Measurements from ENCODE around the gene KDM4D. TPM values are rescaled to one million over a fixed set of nuclear protein-coding genes. Genes with fewer than 3 reads are reported as not detected.

The KDM4D gene
- total and polyA plus RNA-seq, 2 experiments from 2014 or later, result 0.65 to 0.94 TPM

DNA sequence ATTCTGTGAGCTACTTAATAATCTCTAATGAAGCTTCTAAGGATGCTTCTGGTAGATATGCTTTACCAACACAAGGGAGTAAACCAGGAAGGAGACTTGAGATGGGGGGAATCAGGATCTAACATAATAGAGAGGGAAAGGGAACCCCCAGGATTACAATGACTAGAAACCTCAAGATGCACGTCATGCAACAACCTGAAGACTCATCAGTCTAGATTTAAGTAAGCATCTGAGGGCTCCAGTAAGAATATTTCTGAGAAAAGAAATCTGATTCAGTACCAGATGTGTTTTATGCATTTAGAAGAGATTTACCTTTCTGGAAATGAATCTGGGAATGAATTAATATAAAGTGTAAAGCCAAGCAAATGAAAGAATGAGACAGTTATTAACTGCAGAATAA is 15.2 kb downstream of the KDM4D start:
- no peaks in the 10 kb centered on the region for H3K9me2 ChIP-seq (ENCODE audit: insufficient read depth)
- H3F3A ChIP-seq (replicated peaks; ENCODE audit: low read depth), result no peaks in the 10 kb centered on the region
- Mint-ChIP-seq H3K9me3 (no peaks in the 10 kb centered on the region; the same call in 2 of the 3 replicates), H3K27me3 (ENCODE audit: insufficient read depth, low read depth, poor library complexity) (no peaks in the 10 kb centered on the region), H3K4me1 (0 out of 3 replicates have a peak, but pooled peaks cover 2% of the 10 kb centered on the region), H3K4me3 (no peak overlapping the region), H3K27ac (no peak overlapping the region), H3K36me3 (ENCODE audit: low read depth) (no peaks in the 10 kb centered on the region; the same call in 2 of the 3 replicates)
- no peak overlapping the region for H3K27ac ChIP-seq (ENCODE audit: low read depth)
- H3K27me3 ChIP-seq (ENCODE audit: insufficient read depth), result no peaks in the 10 kb centered on the region
- TF ChIP-seq, protein P1, sequence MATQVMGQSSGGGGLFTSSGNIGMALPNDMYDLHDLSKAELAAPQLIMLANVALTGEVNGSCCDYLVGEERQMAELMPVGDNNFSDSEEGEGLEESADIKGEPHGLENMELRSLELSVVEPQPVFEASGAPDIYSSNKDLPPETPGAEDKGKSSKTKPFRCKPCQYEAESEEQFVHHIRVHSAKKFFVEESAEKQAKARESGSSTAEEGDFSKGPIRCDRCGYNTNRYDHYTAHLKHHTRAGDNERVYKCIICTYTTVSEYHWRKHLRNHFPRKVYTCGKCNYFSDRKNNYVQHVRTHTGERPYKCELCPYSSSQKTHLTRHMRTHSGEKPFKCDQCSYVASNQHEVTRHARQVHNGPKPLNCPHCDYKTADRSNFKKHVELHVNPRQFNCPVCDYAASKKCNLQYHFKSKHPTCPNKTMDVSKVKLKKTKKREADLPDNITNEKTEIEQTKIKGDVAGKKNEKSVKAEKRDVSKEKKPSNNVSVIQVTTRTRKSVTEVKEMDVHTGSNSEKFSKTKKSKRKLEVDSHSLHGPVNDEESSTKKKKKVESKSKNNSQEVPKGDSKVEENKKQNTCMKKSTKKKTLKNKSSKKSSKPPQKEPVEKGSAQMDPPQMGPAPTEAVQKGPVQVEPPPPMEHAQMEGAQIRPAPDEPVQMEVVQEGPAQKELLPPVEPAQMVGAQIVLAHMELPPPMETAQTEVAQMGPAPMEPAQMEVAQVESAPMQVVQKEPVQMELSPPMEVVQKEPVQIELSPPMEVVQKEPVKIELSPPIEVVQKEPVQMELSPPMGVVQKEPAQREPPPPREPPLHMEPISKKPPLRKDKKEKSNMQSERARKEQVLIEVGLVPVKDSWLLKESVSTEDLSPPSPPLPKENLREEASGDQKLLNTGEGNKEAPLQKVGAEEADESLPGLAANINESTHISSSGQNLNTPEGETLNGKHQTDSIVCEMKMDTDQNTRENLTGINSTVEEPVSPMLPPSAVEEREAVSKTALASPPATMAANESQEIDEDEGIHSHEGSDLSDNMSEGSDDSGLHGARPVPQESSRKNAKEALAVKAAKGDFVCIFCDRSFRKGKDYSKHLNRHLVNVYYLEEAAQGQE (IDR thresholded peaks at IDR 0.05; ENCODE audit: unreplicated experiment), result no peak
- TF ChIP-seq POLR2AphosphoS5 (IDR thresholded peaks at IDR 0.05; ENCODE audit: low read depth) (no peak), EZH2 (IDR thresholded peaks at IDR 0.05; ENCODE audit: low read depth, unreplicated experiment) (no peak), STAT1 (IDR thresholded peaks at IDR 0.05; ENCODE audit: unreplicated experiment) (no peak), CREB1 (CRISPR knock-in tag; IDR thresholded peaks at IDR 0.05; ENCODE audit: low read depth) (no peak)
- H3K36me3 ChIP-seq (ENCODE audit: insufficient read depth), result no peaks in the 10 kb centered on the region
- H2AFZ ChIP-seq, result no peak overlapping the region
- no peaks in the 10 kb centered on the region for H3K4me1 ChIP-seq (ENCODE audit: insufficient read depth)
- H3K4me2 ChIP-seq, result no peak overlapping the region
- ATAC-seq (no peak), DNase-seq (ENCODE audit: low spot score) (no peak)
- no peaks in the 10 kb centered on the region; the same call in 1 of the 2 replicates for H4K20me1 ChIP-seq (replicated peaks; ENCODE audit: insufficient read depth)
- H3K4me3 ChIP-seq, result no peak overlapping the region
- H3K79me2 ChIP-seq (replicated peaks; ENCODE audit: insufficient read depth), result no peaks in the 10 kb centered on the region

DNA sequence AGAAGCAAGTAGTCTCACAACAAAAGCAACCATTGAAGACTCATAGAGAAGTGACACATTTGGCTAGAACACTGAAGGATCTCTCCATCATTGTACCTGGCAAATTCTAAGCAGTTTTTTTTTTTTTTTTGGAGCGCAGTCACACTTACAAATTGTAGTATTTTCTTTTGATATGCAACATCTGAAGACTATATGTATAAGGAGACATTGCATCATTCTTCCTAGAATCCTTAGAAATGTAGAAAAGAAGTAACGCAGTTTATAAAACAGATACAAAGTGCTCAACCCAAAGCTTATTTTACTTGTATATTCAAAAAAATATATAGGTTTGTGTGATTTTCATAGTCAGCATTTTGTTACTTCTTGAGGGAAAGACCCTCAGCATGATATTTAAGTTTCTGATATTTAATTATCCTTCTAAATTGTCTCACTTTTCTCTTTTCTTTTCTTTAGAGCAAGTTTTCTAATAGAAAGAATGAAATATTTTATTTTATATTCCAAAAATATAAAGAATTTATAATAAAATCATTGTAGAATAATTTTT is 20.0 kb downstream of the KDM4D start:
- Mint-ChIP-seq H3K9me3 (no peaks in the 10 kb centered on the region; the same call in 2 of the 3 replicates), H3K27ac (no peak overlapping the region), H3K4me1 (0 out of 3 replicates have a peak, but pooled peaks cover 2% of the 10 kb centered on the region), H3K27me3 (ENCODE audit: insufficient read depth, low read depth, poor library complexity) (no peaks in the 10 kb centered on the region), H3K36me3 (ENCODE audit: low read depth) (no peaks in the 10 kb centered on the region), H3K4me3 (no peak overlapping the region)
- Histone ChIP-seq H3K27ac (ENCODE audit: low read depth) (no peak overlapping the region), H3K4me1 (ENCODE audit: insufficient read depth) (no peaks in the 10 kb centered on the region), H3K4me2 (no peak overlapping the region), H3K36me3 (ENCODE audit: insufficient read depth) (no peaks in the 10 kb centered on the region), H3K9me2 (ENCODE audit: insufficient read depth) (no peaks in the 10 kb centered on the region), H3K79me2 (replicated peaks; ENCODE audit: insufficient read depth) (no peaks in the 10 kb centered on the region), H3K4me3 (no peak overlapping the region), H2AFZ (no peak overlapping the region), H3F3A (replicated peaks; ENCODE audit: low read depth) (no peaks in the 10 kb centered on the region), H3K27me3 (ENCODE audit: insufficient read depth) (no peaks in the 10 kb centered on the region; the same call in 1 of the 2 replicates), H4K20me1 (replicated peaks; ENCODE audit: insufficient read depth) (no peaks in the 10 kb centered on the region)
- ATAC-seq (no peak), DNase-seq (ENCODE audit: low spot score) (no peak)
- TF ChIP-seq ZNF331 (CRISPR knock-in tag; IDR thresholded peaks at IDR 0.05; ENCODE audit: low read depth) (no peak), EZH2phosphoT487 (IDR thresholded peaks at IDR 0.05; ENCODE audit: unreplicated experiment) (no peak), ZNF114 (CRISPR knock-in tag; IDR thresholded peaks at IDR 0.05) (no peak), JUNB (IDR thresholded peaks at IDR 0.05; ENCODE audit: unreplicated experiment) (no peak), POLR2AphosphoS5 (IDR thresholded peaks at IDR 0.05; ENCODE audit: low read depth) (no peak), EZH2 (IDR thresholded peaks at IDR 0.05; ENCODE audit: low read depth, unreplicated experiment) (no peak), STAT1 (IDR thresholded peaks at IDR 0.05; ENCODE audit: unreplicated experiment) (no peak), CREB1 (CRISPR knock-in tag; IDR thresholded peaks at IDR 0.05; ENCODE audit: low read depth) (no peak)
- TF ChIP-seq, protein P2, sequence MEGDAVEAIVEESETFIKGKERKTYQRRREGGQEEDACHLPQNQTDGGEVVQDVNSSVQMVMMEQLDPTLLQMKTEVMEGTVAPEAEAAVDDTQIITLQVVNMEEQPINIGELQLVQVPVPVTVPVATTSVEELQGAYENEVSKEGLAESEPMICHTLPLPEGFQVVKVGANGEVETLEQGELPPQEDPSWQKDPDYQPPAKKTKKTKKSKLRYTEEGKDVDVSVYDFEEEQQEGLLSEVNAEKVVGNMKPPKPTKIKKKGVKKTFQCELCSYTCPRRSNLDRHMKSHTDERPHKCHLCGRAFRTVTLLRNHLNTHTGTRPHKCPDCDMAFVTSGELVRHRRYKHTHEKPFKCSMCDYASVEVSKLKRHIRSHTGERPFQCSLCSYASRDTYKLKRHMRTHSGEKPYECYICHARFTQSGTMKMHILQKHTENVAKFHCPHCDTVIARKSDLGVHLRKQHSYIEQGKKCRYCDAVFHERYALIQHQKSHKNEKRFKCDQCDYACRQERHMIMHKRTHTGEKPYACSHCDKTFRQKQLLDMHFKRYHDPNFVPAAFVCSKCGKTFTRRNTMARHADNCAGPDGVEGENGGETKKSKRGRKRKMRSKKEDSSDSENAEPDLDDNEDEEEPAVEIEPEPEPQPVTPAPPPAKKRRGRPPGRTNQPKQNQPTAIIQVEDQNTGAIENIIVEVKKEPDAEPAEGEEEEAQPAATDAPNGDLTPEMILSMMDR (conservative IDR thresholded peaks at IDR 0.05; ENCODE audit: low read depth in 2 of 2), result no peak
- TF ChIP-seq, protein P1 (IDR thresholded peaks at IDR 0.05; ENCODE audit: unreplicated experiment), result no peak

Data from GM23338 (cell line).